Epithelial cell of esophagus (primary cell): Measurements from ENCODE around the gene FARS2.

ENCODE experiments used
- DNase-seq: peaks from one replicate; pipeline ENCODE4 v3.0.0; 2010; ENCODE audit warnings: low read depth
- H3K4me3 ChIP-seq: 2 replicates; pipeline ENCODE4 v1.5.1; 2011; ENCODE audit warnings: mild to moderate bottlenecking, low read length, control low read depth
- CTCF ChIP-seq: IDR thresholded peaks from 2 replicates; pipeline ENCODE4 v1.5.1; 2011; ENCODE audit warnings: low read depth, mild to moderate bottlenecking, low read length, control low read depth, inconsistent platforms; ENCODE audit not compliant: insufficient read depth; ENCODE audit errors: missing control alignments

The FARS2 gene

GRCh38 chr6:5471044-5471443 lies 209.7 kb downstream of the FARS2 start:
- peak; percentile 59 for DNase-seq
- peak; percentile 91 for TF ChIP-seq CTCF

DNA sequence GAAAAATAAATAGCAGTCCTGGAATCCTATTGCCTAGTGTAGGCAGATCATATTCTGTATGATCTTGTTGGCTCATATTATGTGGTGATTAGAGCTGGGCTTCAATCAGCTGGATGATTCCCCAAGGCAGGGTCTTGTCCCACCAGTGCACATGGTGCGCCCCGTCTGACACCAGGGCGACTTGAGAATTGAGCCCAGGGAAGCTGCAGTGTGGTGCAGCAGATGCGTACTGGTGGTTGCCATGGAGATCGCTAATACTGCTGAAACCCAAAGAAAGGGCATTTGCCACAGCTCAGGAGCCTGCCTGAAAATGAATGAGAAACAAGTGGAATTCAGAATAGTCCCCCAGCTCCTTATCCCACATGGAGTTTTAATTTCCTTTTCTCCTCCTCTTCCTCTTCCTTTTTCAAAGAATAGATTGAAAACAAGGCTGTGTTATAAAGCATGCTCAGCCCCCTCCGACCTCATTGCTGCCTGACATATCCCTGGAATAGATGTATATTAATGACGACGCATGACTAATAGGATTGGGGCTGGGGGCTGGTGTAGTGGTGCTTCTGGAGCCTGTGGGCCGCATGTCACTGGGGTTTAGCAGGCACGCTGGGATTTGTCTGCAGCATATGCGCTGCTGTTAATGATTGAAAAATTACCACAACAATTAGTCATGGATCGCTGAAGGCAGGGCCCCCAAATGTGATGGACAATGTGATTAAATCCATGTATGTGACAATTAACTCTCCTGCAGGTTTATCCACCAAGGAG lies 210.5 kb downstream of the FARS2 start:
- TF ChIP-seq CTCF: no peak
- H3K4me3 ChIP-seq: no peak overlapping the region
- no peak for DNase-seq

More at GRCh38 chr6:5471044-5471443, 209.7 kb downstream of the FARS2 start:
- H3K4me3 ChIP-seq: no peak overlapping the region

DNA sequence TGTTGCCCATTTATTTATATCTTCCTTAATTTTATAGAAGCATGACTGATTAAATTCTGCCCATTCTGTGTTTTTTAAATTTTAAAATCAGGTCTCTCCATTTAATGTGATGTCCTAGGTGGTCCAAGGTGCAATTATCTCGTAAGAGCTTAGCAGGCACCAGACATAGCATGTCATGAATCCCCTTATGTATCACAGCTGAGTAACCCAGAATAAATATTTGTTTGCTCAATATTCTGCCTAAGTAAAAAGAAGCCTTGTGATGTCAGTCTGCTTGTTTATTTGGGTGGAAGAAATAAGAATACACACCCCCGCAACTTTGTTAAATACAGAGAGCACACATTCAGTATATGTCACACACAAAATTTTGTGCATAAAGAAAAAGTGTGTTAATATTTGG lies 211.3 kb downstream of the FARS2 start:
- H3K4me3 ChIP-seq: no peak overlapping the region
- no peak for DNase-seq
- TF ChIP-seq CTCF: no peak

GRCh38 chr6:5475779-5476178 lies 214.5 kb downstream of the FARS2 start:
- no peak for TF ChIP-seq CTCF
- DNase-seq: no peak
- H3K4me3 ChIP-seq: no peak overlapping the region

DNA sequence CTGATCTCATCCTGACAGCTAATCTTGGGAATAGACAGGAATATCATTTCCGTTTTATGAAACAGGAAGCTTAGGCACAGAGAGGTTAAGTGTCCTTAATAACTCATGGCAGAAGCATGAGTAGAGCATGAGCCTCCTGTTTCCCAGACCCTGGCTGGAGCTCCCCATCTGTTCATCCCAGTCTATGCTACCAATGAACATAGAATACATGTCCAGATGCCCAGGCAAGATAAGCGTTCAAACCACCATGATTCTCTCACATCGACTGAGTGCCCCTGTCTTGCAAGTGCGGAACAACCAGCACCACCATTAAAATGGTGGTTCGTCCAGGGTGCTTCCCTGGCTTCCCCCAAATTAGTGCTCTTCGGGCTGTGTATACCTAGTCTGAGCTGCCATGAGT lies 217.1 kb downstream of the FARS2 start:
- TF ChIP-seq CTCF: no peak
- H3K4me3 ChIP-seq: no peak overlapping the region
- no peak for DNase-seq

DNA sequence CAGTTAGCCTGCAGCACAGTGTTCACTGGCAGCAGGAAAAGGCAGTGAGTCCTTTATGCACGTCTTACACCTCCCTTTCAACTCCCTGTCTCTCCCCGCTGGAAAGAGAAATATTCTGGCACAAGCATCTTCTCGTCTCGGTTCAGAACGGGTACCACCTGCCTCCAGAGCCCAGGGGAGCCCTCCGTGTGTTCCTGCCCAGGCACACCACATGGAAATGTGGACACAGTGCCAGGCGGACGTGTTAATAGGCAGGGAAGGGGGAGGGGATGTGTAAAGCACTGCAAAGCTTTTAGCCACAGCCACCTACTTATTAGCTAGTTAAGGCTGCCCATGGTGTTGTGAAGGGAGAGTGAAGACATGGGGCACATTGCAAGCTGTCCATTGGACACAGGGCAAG lies 219.7 kb downstream of the FARS2 start:
- DNase-seq: no peak
- no peak overlapping the region for H3K4me3 ChIP-seq
- no peak for TF ChIP-seq CTCF

DNA sequence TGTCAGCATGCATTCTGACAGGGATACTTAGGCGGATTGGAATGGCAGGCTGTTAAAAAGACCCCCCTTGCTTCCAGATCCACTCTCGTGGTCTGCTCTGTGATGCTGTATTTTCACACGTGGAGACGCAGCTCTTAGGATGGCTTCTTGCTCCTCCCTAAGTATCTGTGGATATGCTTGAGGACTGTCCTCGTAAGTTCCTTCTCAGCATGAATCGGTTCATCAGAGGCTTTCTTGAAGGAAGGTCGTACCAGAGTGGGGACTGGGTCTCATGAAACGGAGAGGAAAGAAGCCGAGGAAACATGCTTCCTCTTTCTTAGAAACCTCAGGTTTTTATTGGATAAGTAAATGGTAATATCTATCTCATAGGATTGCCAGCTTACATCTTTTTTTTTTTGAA lies 220.4 kb downstream of the FARS2 start:
- DNase-seq: no peak
- no peak for TF ChIP-seq CTCF
- no peak overlapping the region for H3K4me3 ChIP-seq
